Left cardiac atrium (tissue), 4 donors: ENCODE results near the gene SERTAD4. TPM values are rescaled to one million over a fixed set of nuclear protein-coding genes. Genes with fewer than 3 reads are reported as not detected.
"Not testable (repeated sequence)": the region's sequence is repeated elsewhere in the genome, so short reads cannot be mapped to it uniquely, and the experiment has no call there.

Experiments
- ATAC-seq, 2 donors: fragments of 200-7000 bp; cut with Tn5 transposase; one replicate each; pipeline ENCODE4 v1.9.1; 2020; ENCODE audit warnings: mild to moderate bottlenecking in 2 of 2, moderate library complexity in 2 of 2
- DNase-seq: peaks from one replicate; pipeline ENCODE4 v3.0.0-alpha.2; 2020
- intact Hi-C, 2 donors: fragments of 100-400 bp; cut with DNase I; formaldehyde crosslinking; loops; one replicate each; pipeline versions ENCODE4 v1.14.1 to v1.15.1; 2022 to 2023
- long read RNA-seq: library from polyadenylated mRNA; unstranded; transcript quantifications from one replicate; pipeline ENCODE4 v2.0.0, GENCODE V29; 2021
- total RNA-seq, 2 donors: library from RNA; stranded (reverse); fragmentation: NEBNext Ultra II Directional; extraction: Animal tissue kit (Norgen Biotek cat#: 25700); gene quantifications; one replicate each; pipeline ENCODE4 v1.2.1, GENCODE V29; 2021
- donor health status: DM: no; HTN: yes; CAD: no.
- donor health status: DM: no; HTN: yes; CAD: no; lungs with severe emphysema.
- donor health status: DM: yes; HTN: yes; CAD: no.
- donor health status: Dilated cardiomyopathy.

SERTAD4 gene
- total RNA-seq, result 1 to 10 TPM; 5.2 to 7.0 TPM
- long read RNA-seq, partial matches to known transcripts, result 0 of 3 reads
- long read RNA-seq, other reads (novel, unspliced or antisense), result 1 of 3 reads

- DNase-seq (peak; percentile 50), ATAC-seq (peak; percentile 10 to 28)
- intact Hi-C loops, result no loop called here
Measured at GRCh38 chr1:210232511-210233215, at the start of gene SERTAD4. SERTAD4 (plus strand) TSS chr1:210232796; CDS start chr1:210237961, 5,165 bp downstream.

- intact Hi-C loops, result no loop called here
Measured at GRCh38 chr1:210185063-210185462, 47.5 kb upstream of the SERTAD4 start.

GRCh38 chr1:210187849-210188606 is 44.6 kb upstream of the SERTAD4 start:
- ATAC-seq, intact Hi-C loops: not testable (repeated sequence)

More at GRCh38 chr1:210185063-210185462, 47.5 kb upstream of the SERTAD4 start:
- DNase-seq, result no peak
- no peak for ATAC-seq

GRCh38 chr1:210189426-210189825 is 43.2 kb upstream of the SERTAD4 start:
- DNase-seq, result no peak
- no peak for ATAC-seq
- intact Hi-C loops, result no loop called here

More at GRCh38 chr1:210187849-210188606, 44.6 kb upstream of the SERTAD4 start:
- DNase-seq, result not testable (repeated sequence)

GRCh38 chr1:210195635-210196160 is 36.9 kb upstream of the SERTAD4 start:
- intact Hi-C loops, result no loop called here
- no peak for DNase-seq
- no peak for ATAC-seq

GRCh38 chr1:210196266-210196665 is 36.3 kb upstream of the SERTAD4 start:
- intact Hi-C loops, ATAC-seq, DNase-seq: not testable (repeated sequence)

GRCh38 chr1:210198840-210199239 is 33.8 kb upstream of the SERTAD4 start:
- intact Hi-C loops, result no loop called here
- ATAC-seq, result no peak

GRCh38 chr1:210200124-210200736 is 32.4 kb upstream of the SERTAD4 start:
- ATAC-seq, result no peak
- intact Hi-C loops, result no loop called here
- DNase-seq, result no peak

More at GRCh38 chr1:210198840-210199239, 33.8 kb upstream of the SERTAD4 start:
- no peak for DNase-seq

GRCh38 chr1:210201681-210202080 is 30.9 kb upstream of the SERTAD4 start:
- intact Hi-C loops, result no loop called here
- DNase-seq (no peak), ATAC-seq (no peak)

GRCh38 chr1:210207597-210208450 is 24.8 kb upstream of the SERTAD4 start:
- intact Hi-C loops, result no loop called here
- no peak for DNase-seq

GRCh38 chr1:210213335-210213734 is 19.3 kb upstream of the SERTAD4 start:
- intact Hi-C loops, result no loop called here
- no peak for ATAC-seq
- DNase-seq, result no peak

More at GRCh38 chr1:210207597-210208450, 24.8 kb upstream of the SERTAD4 start:
- no peak for ATAC-seq

- no peak for DNase-seq
- no peak for ATAC-seq
- intact Hi-C loops, result no loop called here
Measured at GRCh38 chr1:210214573-210215409, 17.8 kb upstream of the SERTAD4 start.

GRCh38 chr1:210217482-210217881 is 15.1 kb upstream of the SERTAD4 start:
- ATAC-seq (no peak), DNase-seq (no peak)
- intact Hi-C loops, result no loop called here

GRCh38 chr1:210218047-210218446 is 14.5 kb upstream of the SERTAD4 start:
- ATAC-seq, result no peak
- intact Hi-C loops, result no loop called here
- no peak for DNase-seq

GRCh38 chr1:210222340-210223006 is 10.1 kb upstream of the SERTAD4 start:
- DNase-seq, result no peak
- intact Hi-C loops, result no loop called here
- ATAC-seq, result peak; percentile 57 to 81

- no peak for DNase-seq
- intact Hi-C loops, result no loop called here
- peak in 1 of 2 donors; percentile 51 for ATAC-seq
Measured at GRCh38 chr1:210223226-210223904, 9.2 kb upstream of the SERTAD4 start.

GRCh38 chr1:210228158-210228557 is 4.4 kb upstream of the SERTAD4 start:
- DNase-seq (no peak), ATAC-seq (no peak)
- intact Hi-C loops, result no loop called here
